T-cell (primary cell): Measurements from ENCODE around the gene ST3GAL3. TPM values are rescaled to one million over a fixed set of nuclear protein-coding genes. Genes with fewer than 3 reads are reported as not detected.

Experiments
- ATAC-seq, 4 experiments: fragments of 200-7000 bp in 3 of 4; fragments of 150-1000 bp in 1 of 4; cut with Tn5 transposase; replicated peaks in 1 of 4; 1 replicate in 3 of 4; 2 replicates in 1 of 4; pipeline ENCODE4 v1.10.0; 2021; ENCODE audit warnings: moderate library complexity in 3 of 4, mild to moderate bottlenecking in 2 of 4, moderate number of reproducible peaks in 1 of 4
- CTCF ChIA-PET, 2 donors: fragments of 300-600 bp; sonication (Branson Sonifier 250); formaldehyde crosslinking; loops; one replicate each; lab custom pipeline; 2022; ENCODE audit warnings: antibody characterized with exemption in 2 of 2; lab: Charles Lee
- POLR2A ChIA-PET, 2 donors: fragments of 300-600 bp; sonication (Branson Sonifier 250); formaldehyde crosslinking; loops; one replicate each; lab custom pipeline; 2022; ENCODE audit warnings: antibody characterized with exemption in 2 of 2; lab: Charles Lee
- DNase-seq, 35 experiments: peaks; one replicate each; pipeline versions ENCODE4 v3.0.0 to v3.0.0-alpha.2; 2013 to 2023
- H3K27ac ChIP-seq: one replicate; pipeline ENCODE4 v1.5.1; 2013; ENCODE audit warnings: low read length
- H3K27me3 ChIP-seq, 2 experiments: replicated peaks in 1 of 2; 1 replicate in 1 of 2; 2 replicates in 1 of 2; pipeline versions ENCODE4 v1.6.1 to v1.7.0; 2013; ENCODE audit warnings: low read length in 1 of 2, mixed read lengths in 1 of 2; ENCODE audit not compliant: control insufficient read depth in 2 of 2, insufficient read depth in 2 of 2; ENCODE audit errors: extremely low read depth in 1 of 2
- H3K36me3 ChIP-seq, 2 donors: 1 replicate in 1 of 2; 2 replicates in 1 of 2; pipeline versions ENCODE4 v1.6.1 to v1.7.0; 2013; ENCODE audit warnings: low read length in 1 of 2; ENCODE audit not compliant: control insufficient read depth in 2 of 2, insufficient read depth in 1 of 2; ENCODE audit errors: extremely low read depth in 1 of 2
- H3K4me1 ChIP-seq, 2 experiments: 1 replicate in 1 of 2; 2 replicates in 1 of 2; pipeline versions ENCODE4 v1.6.1 to v1.7.0; 2013; ENCODE audit warnings: low read length in 2 of 2, mixed read lengths in 1 of 2; ENCODE audit not compliant: insufficient read depth in 2 of 2, control insufficient read depth in 1 of 2; ENCODE audit errors: extremely low read depth in 1 of 2
- H3K4me3 ChIP-seq, 2 donors: 1 replicate in 1 of 2; 2 replicates in 1 of 2; pipeline versions ENCODE4 v1.5.1 to v1.7.0; 2013; ENCODE audit warnings: mild to moderate bottlenecking in 2 of 2, low read length in 1 of 2, moderate library complexity in 1 of 2; ENCODE audit not compliant: control insufficient read depth in 1 of 2; ENCODE audit errors: extremely low read depth in 1 of 2
- H3K9me3 ChIP-seq: 2 replicates; pipeline ENCODE4 v1.7.0; 2013
- H3K27ac Mint-ChIP-seq, 2 donors: one replicate each; pipeline ENCODE4 v1.8.0; 2020 to 2021; ENCODE audit warnings: mild to moderate bottlenecking in 2 of 2, mixed read lengths in 2 of 2
- H3K27me3 Mint-ChIP-seq, 2 donors: one replicate each; pipeline ENCODE4 v1.8.0; 2021 to 2022; ENCODE audit warnings: mixed read lengths in 2 of 2
- H3K36me3 Mint-ChIP-seq: one replicate; pipeline ENCODE4 v1.8.0; 2021; ENCODE audit warnings: mixed read lengths
- H3K4me1 Mint-ChIP-seq, 3 donors: one replicate each; pipeline ENCODE4 v1.8.0; 2020 to 2022; ENCODE audit warnings: mixed read lengths in 3 of 3, mild to moderate bottlenecking in 1 of 3
- H3K4me3 Mint-ChIP-seq, 3 donors: one replicate each; pipeline ENCODE4 v1.8.0; 2020 to 2022; ENCODE audit warnings: mild to moderate bottlenecking in 3 of 3, mixed read lengths in 3 of 3, moderate library complexity in 3 of 3
- H3K9me3 Mint-ChIP-seq, 3 donors: one replicate each; pipeline ENCODE4 v1.8.0; 2020 to 2022; ENCODE audit warnings: mixed read lengths in 3 of 3
- WGBS: methylation state at CpG from one replicate; pipeline ENCODE4 v1.1.5; 2013; ENCODE audit warnings: missing lambda C conversion rate; ENCODE audit not compliant: insufficient coverage; 5-methylcytosine and 5-hydroxymethylcytosine counted together
- total RNA-seq, 35 experiments: library from RNA in 6 of 35; stranded (reverse) in 6 of 35; fragments of 120-200 nt in 1 of 35; gene quantifications; one replicate each; pipeline versions ENCODE4 v1.2.1 to v1.2.4 and lab custom pipeline; 2013 to 2026

The ST3GAL3 gene
- total RNA-seq, 5 donors from 2014 or later (not counting 1 experiment from before 2014, with no cell fraction given) = 21.9 to 29.8 (median 24.4) TPM

DNA sequence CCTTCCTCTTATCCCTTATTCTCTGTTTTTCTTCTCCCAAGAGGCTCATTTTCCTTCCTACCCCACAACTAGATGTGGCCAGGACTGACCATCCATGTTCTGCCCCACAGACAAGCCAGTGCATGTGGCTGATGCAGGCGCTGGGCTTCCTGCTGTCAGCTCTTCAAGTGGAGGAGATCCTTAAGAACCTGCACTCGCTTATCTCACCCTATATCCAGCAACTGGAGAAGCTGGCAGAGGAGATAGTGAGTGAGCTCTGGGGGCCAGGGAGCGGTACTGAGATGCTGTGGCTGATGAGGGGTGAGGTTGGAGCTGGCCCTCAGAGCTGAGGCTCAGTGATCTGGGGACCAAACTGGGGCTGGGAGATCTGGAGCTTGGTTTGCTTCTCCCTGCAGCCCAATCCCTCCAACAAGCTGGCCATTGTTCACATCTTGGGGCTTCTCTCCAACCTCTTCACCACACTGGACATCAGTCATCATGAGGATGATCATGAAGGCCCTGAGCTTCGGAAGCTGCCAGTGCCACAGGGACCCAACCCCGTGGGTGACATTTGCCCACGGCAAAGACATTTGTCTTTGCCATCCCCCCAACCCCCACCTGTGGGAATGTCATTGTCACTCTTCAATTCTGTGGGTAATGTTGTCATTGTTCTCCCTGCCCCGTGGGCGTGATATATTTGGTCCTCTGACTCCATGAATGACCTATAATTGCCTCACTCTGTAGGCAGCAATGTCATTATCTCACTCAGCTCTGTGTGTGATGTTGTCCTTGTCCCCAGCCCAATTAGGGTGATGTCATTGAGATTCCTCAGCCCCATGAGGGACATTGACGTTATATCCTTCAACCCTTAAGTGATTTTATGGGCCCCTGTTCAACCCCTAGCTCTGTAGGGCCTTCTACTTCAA, 251.3 kb downstream of the ST3GAL3 start:
- peaks cover 6 to 41% of the 10 kb centered on the region in 2 donors for H3K36me3 ChIP-seq
- H3K4me3 ChIP-seq = no peak overlapping the region
- DNase-seq (no peak), ATAC-seq (no peak)
- no peak overlapping the region for H3K27ac ChIP-seq
- Mint-ChIP-seq H3K4me1 (peaks cover 0 to 2% (median 0%) of the 10 kb centered on the region in 3 donors), H3K36me3 (peaks cover 27% of the 10 kb centered on the region), H3K4me3 (no peak overlapping the region), H3K27me3 (no peaks in the 10 kb centered on the region), H3K9me3 (no peaks in the 10 kb centered on the region), H3K27ac (no peak overlapping the region)
- H3K27me3 ChIP-seq = no peaks in the 10 kb centered on the region
- H3K4me1 ChIP-seq = no peaks in the 10 kb centered on the region
- no peaks in the 10 kb centered on the region for H3K9me3 ChIP-seq
- CTCF ChIA-PET = no interaction called here
- WGBS = no CpG with 5 or more reads among the region's 9 CpGs
- POLR2A ChIA-PET = no interaction called here

DNA sequence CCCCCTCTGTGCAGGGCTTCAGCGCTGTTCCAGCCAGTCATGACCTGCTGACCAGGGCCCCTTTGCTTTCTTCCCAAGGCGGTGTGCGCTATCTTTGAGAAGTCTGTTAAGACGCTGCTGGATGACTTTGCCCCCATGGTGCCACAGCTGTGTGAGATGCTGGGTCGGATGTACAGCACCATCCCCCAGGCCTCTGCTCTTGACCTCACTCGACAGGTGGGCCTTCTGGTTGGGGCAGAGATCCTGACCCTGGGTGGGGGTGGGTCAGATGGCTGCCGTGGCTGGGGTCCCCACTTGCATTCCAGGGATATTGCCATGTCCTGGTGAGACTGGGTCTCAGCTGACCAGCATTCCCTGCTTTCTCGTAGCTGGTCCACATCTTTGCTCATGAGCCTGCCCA, 253.5 kb downstream of the ST3GAL3 start:
- Mint-ChIP-seq H3K27ac (no peak overlapping the region), H3K36me3 (peaks cover 27% of the 10 kb centered on the region)

DNA sequence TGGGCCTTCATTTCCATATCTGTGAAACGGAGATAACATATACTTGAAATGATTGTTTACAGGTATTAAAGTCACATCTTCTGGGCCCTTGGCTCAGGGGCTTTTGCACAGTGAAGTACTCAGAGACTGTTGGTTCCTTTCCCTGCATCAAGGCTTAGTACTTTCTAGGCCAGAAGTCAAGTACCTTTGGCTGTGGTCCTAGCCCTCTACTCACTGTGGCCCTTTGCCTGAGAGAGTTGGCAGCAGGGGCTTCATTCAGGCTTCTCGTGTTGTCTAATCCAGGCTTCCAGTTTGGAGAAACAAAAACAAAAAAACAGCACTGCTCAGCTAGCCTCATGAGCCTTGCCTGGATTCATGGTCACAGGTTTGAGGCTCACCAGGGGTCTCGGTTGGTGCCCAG, 254.4 kb downstream of the ST3GAL3 start:
- Mint-ChIP-seq H3K36me3 (peaks cover 27% of the 10 kb centered on the region), H3K4me3 (no peak overlapping the region), H3K27ac (no peak overlapping the region), H3K9me3 (no peaks in the 10 kb centered on the region), H3K4me1 (no peaks in the 10 kb centered on the region), H3K27me3 (no peaks in the 10 kb centered on the region)
- DNase-seq (no peak), ATAC-seq (no peak)
- no peak overlapping the region for H3K4me3 ChIP-seq
- ChIA-PET CTCF (no interaction called here), POLR2A (no interaction called here)
- H3K4me1 ChIP-seq = no peaks in the 10 kb centered on the region
- no peaks in the 10 kb centered on the region for H3K9me3 ChIP-seq
- WGBS = 100% methylated on average over 2 of the region's 3 CpGs
- H3K36me3 ChIP-seq = peaks cover 6 to 36% of the 10 kb centered on the region in 2 donors
- H3K27ac ChIP-seq = no peak overlapping the region
- no peaks in the 10 kb centered on the region for H3K27me3 ChIP-seq

More for the DNA sequence above, 253.5 kb downstream of the ST3GAL3 start:
- no peaks in the 10 kb centered on the region for H3K27me3 Mint-ChIP-seq
- peaks cover 6 to 41% of the 10 kb centered on the region in 2 donors for H3K36me3 ChIP-seq
- DNase-seq (no peak), ATAC-seq (no peak)
- H3K4me1 Mint-ChIP-seq = no peaks in the 10 kb centered on the region
- H3K27me3 ChIP-seq = no peaks in the 10 kb centered on the region
- no peak overlapping the region for H3K4me3 Mint-ChIP-seq
- ChIA-PET POLR2A (no interaction called here), CTCF (no interaction called here)
- H3K27ac ChIP-seq = no peak overlapping the region
- H3K9me3 Mint-ChIP-seq = no peaks in the 10 kb centered on the region
- H3K4me3 ChIP-seq = no peak overlapping the region
- no peaks in the 10 kb centered on the region for H3K9me3 ChIP-seq
- 98% methylated on average over 5 of the region's 8 CpGs for WGBS
- no peaks in the 10 kb centered on the region for H3K4me1 ChIP-seq

DNA sequence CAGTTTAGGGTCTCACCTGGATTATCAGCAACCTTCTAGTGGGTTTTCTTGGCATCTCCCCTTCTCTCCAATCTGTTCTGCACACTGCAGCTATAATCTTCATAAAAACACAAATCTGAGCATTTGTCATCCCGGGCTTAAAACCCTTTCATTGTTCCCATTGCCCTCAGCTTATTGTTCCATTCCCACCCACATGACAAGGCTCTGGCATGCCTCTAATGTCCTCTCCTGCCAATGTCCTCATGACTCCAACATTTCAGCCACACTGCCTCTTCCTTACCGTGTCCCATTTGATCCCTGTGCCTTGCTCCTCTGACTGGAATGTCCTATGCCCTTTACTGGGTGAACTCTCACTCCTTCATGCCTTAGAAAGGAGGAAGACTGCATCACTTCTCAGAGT, 255.0 kb downstream of the ST3GAL3 start:
- Mint-ChIP-seq H3K4me1 (no peaks in the 10 kb centered on the region), H3K27ac (no peak overlapping the region), H3K4me3 (no peak overlapping the region), H3K36me3 (peaks cover 23% of the 10 kb centered on the region), H3K9me3 (no peaks in the 10 kb centered on the region), H3K27me3 (no peaks in the 10 kb centered on the region)
- Histone ChIP-seq H3K36me3 (peaks cover 3 to 31% of the 10 kb centered on the region in 2 donors), H3K27ac (no peak overlapping the region), H3K4me3 (no peak overlapping the region), H3K9me3 (no peaks in the 10 kb centered on the region), H3K4me1 (no peaks in the 10 kb centered on the region), H3K27me3 (no peaks in the 10 kb centered on the region)
- ChIA-PET CTCF (no interaction called here), POLR2A (no interaction called here)
- WGBS = 100% methylated on average over 1 of the region's 2 CpGs
- ATAC-seq = no peak
- DNase-seq = no peak

DNA sequence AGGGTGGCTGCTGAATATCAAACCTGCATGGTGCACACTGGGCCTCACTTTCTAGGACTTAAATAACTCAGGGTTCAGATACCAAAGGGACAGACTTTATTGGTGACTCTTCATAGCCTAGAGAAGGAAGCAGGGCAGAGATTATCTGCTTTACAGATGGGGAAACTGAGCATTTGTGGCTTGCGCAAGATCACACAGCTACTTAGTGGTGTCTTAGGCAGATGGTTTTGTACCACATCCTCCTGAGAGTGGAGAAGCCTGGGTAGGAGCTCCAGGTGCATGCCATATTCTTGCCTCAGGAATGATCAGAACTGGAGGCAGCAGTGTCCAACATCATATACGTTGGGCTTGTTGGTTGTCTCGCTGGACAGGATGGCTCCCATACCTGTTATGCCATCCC, 255.7 kb downstream of the ST3GAL3 start:
- CTCF ChIA-PET = no interaction called here
- DNase-seq (no peak), ATAC-seq (no peak)
- H3K27me3 ChIP-seq = no peaks in the 10 kb centered on the region
- no peaks in the 10 kb centered on the region for H3K4me1 Mint-ChIP-seq
- no peaks in the 10 kb centered on the region for H3K27me3 Mint-ChIP-seq
- H3K9me3 ChIP-seq = no peaks in the 10 kb centered on the region
- H3K36me3 ChIP-seq = peaks cover 0 to 25% of the 10 kb centered on the region in 2 donors
- peaks cover 24% of the 10 kb centered on the region for H3K36me3 Mint-ChIP-seq
- no peaks in the 10 kb centered on the region for H3K9me3 Mint-ChIP-seq
- WGBS = 100% methylated on average over 3 of the region's 3 CpGs
- no peaks in the 10 kb centered on the region for H3K4me1 ChIP-seq
- H3K27ac Mint-ChIP-seq = no peak overlapping the region
- H3K4me3 Mint-ChIP-seq = no peak overlapping the region
- H3K4me3 ChIP-seq = no peak overlapping the region
- POLR2A ChIA-PET = interaction anchor here in 1 of 2 donors (0.6 kb wide), 1 partner anchor 606 kb away, joined by 6 read pairs; no protein-coding TSS in a partner anchor
- no peak overlapping the region for H3K27ac ChIP-seq

DNA sequence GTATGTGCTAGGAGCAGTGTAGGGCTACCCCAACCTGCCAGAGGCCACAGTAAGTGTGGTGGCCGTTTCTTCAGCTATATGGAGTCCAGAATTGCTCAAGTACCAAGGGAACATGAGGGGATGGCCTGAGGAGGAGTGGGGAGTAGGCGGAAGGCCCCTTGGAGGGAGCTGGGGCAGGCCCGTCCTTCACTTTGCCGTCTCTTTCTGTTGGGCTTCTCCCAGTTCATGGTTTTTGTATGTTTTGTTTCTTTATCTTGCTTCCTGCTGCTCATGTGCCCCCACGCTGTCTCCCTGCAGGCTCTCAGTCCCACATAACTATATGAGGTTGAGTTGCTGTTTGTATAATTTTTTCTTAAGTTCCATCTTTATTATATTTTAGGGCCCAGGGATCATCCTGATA, 256.6 kb downstream of the ST3GAL3 start:
- H3K4me3 Mint-ChIP-seq = no peak overlapping the region
- Histone ChIP-seq H3K36me3 (peaks cover 0 to 18% of the 10 kb centered on the region in 2 donors), H3K4me3 (no peak overlapping the region)

More for the DNA sequence above, 256.6 kb downstream of the ST3GAL3 start:
- 38% methylated on average over 1 of the region's 5 CpGs for WGBS
- Mint-ChIP-seq H3K9me3 (no peaks in the 10 kb centered on the region), H3K27me3 (no peaks in the 10 kb centered on the region), H3K36me3 (peaks cover 19% of the 10 kb centered on the region), H3K27ac (no peak overlapping the region), H3K4me1 (no peaks in the 10 kb centered on the region)
- DNase-seq (no peak), ATAC-seq (no peak)
- CTCF ChIA-PET = no interaction called here
- Histone ChIP-seq H3K9me3 (no peaks in the 10 kb centered on the region), H3K27ac (no peak overlapping the region), H3K4me1 (no peaks in the 10 kb centered on the region), H3K27me3 (no peaks in the 10 kb centered on the region)
- POLR2A ChIA-PET = interaction anchor here in 1 of 2 donors (0.6 kb wide), 1 partner anchor 607 kb away, joined by 6 read pairs; no protein-coding TSS in a partner anchor
